Neural progenitor cell (in vitro differentiated cells): ENCODE measurements around the gene GTF2F2. TPM values are rescaled to one million over a fixed set of nuclear protein-coding genes. Genes with fewer than 3 reads are reported as not detected.

Experiments used
- DNase-seq: peaks from one replicate; pipeline ENCODE4 v3.0.0-alpha.2; 2016; ENCODE audit warnings: low spot score
- H2AFZ ChIP-seq: fragments of 200-600 bp; sonication (generic); replicated peaks from 2 replicates; pipeline ENCODE4 v1.6.1; 2016; ENCODE audit warnings: antibody characterized with exemption
- H3F3A ChIP-seq: fragments of 200-600 bp; sonication (generic); 2 replicates; pipeline ENCODE4 v1.6.1; 2016; ENCODE audit warnings: antibody characterized with exemption, low read depth
- H3K27ac ChIP-seq: fragments of 200-600 bp; sonication (generic); 2 replicates; pipeline ENCODE4 v1.5.1; 2016; ENCODE audit warnings: mild to moderate bottlenecking
- H3K27me3 ChIP-seq: fragments of 200-600 bp; sonication (generic); 2 replicates; pipeline ENCODE4 v1.6.1; 2016; ENCODE audit warnings: mild to moderate bottlenecking, moderate library complexity
- H3K36me3 ChIP-seq: fragments of 200-600 bp; sonication (generic); 2 replicates; pipeline ENCODE4 v1.5.1; 2016
- H3K4me1 ChIP-seq: fragments of 200-600 bp; sonication (generic); 2 replicates; pipeline ENCODE4 v1.6.1; 2016; ENCODE audit warnings: mixed run types
- H3K4me2 ChIP-seq: fragments of 200-600 bp; sonication (generic); 2 replicates; pipeline ENCODE4 v1.6.1; 2016
- H3K4me3 ChIP-seq: fragments of 200-600 bp; sonication (generic); 2 replicates; pipeline ENCODE4 v1.5.1; 2016
- H3K79me2 ChIP-seq: fragments of 200-600 bp; sonication (generic); 2 replicates; pipeline ENCODE4 v1.6.1; 2016; ENCODE audit warnings: low read depth
- H3K9ac ChIP-seq: fragments of 200-600 bp; sonication (generic); 2 replicates; pipeline ENCODE4 v1.6.1; 2016
- H3K9me3 ChIP-seq: fragments of 200-600 bp; sonication (generic); 2 replicates; pipeline ENCODE4 v1.5.1; 2016; ENCODE audit warnings: low read depth
- H4K20me1 ChIP-seq: fragments of 200-600 bp; sonication (generic); 2 replicates; pipeline ENCODE4 v1.6.1; 2016; ENCODE audit warnings: low read depth
- H3K27ac Mint-ChIP-seq: 3 replicates; pipeline ENCODE4 v1.8.0; 2021; ENCODE audit warnings: mixed read lengths
- H3K27me3 Mint-ChIP-seq: 2 replicates; pipeline ENCODE4 v1.8.0; 2022; ENCODE audit warnings: low read depth, mild to moderate bottlenecking, inconsistent platforms, moderate library complexity, mixed read lengths; ENCODE audit not compliant: insufficient read depth
- H3K36me3 Mint-ChIP-seq: 3 replicates; pipeline ENCODE4 v1.8.0; 2021; ENCODE audit warnings: mixed read lengths
- H3K4me1 Mint-ChIP-seq: 3 replicates; pipeline ENCODE4 v1.8.0; 2021; ENCODE audit warnings: mixed read lengths
- H3K4me3 Mint-ChIP-seq: 3 replicates; pipeline ENCODE4 v1.8.0; 2021; ENCODE audit warnings: mild to moderate bottlenecking, moderate library complexity, mixed read lengths
- H3K9me3 Mint-ChIP-seq: 3 replicates; pipeline ENCODE4 v1.8.0; 2020; ENCODE audit warnings: mixed read lengths
- EZH2 ChIP-seq: fragments of 200-600 bp; sonication (generic); IDR thresholded peaks from 2 replicates; pipeline ENCODE4 v1.6.1; 2017; ENCODE audit warnings: antibody characterized with exemption, mild to moderate bottlenecking, moderate library complexity
- EZH2phosphoT487 ChIP-seq: fragments of 200-600 bp; sonication (generic); IDR thresholded peaks from 2 replicates; pipeline ENCODE4 v1.6.1; 2017; ENCODE audit warnings: antibody characterized with exemption
- total RNA-seq: library from RNA; depleted of rRNA; stranded (reverse); fragments of >200 nt; gene quantifications from 2 replicates; pipeline ENCODE4 v1.2.3, GENCODE V29; 2015; ENCODE audit warnings: low replicate concordance
- TF ChIP-seq, protein P1 (sequence below): fragments of 200-600 bp; sonication (generic); IDR thresholded peaks from 2 replicates; pipeline ENCODE4 v1.5.1; 2017; ENCODE audit warnings: antibody characterized with exemption, mild to moderate bottlenecking

The GTF2F2 gene
- total RNA-seq, 1 donor from 2014 or later, result 54.1 TPM

DNA sequence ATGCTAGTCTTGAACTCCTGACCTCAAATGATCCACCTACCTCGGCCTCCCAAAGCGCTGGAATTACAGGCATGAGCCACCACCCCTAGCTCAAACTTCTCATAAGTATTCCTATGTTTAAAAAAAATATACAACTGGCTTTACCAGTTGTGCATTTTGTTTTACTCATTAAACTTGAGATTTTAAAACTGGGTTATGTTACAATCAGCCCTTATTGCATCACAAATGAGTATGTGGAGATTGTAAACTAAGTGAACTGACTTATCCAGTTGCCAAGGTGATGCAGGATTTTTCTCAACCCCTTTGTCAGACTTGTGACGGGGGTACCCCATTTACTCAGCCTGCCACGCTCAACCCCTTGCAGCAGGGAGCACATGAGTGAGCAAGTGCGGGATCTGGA is 14.4 kb upstream of the GTF2F2 start:
- no peak for TF ChIP-seq EZH2phosphoT487
- Histone ChIP-seq H3K4me3 (no peak overlapping the region), H3K27ac (no peak overlapping the region), H3F3A (peaks cover 27% of the 10 kb centered on the region), H3K4me1 (peaks cover 26% of the 10 kb centered on the region), H3K4me2 (no peak overlapping the region), H3K79me2 (no peaks in the 10 kb centered on the region), H4K20me1 (peaks cover 4% of the 10 kb centered on the region), H2AFZ (peak overlapping the region; percentile 3), H3K9ac (no peak overlapping the region), H3K27me3 (no peaks in the 10 kb centered on the region), H3K9me3 (no peaks in the 10 kb centered on the region), H3K36me3 (no peaks in the 10 kb centered on the region)
- no peaks in the 10 kb centered on the region for H3K9me3 Mint-ChIP-seq
- H3K4me1 Mint-ChIP-seq, result peaks cover 42% of the 10 kb centered on the region
- H3K4me3 Mint-ChIP-seq, result no peak overlapping the region
- no peak for DNase-seq
- no peaks in the 10 kb centered on the region for H3K36me3 Mint-ChIP-seq
- no peak overlapping the region for H3K27ac Mint-ChIP-seq
- peaks cover 3% of the 10 kb centered on the region for H3K27me3 Mint-ChIP-seq

DNA sequence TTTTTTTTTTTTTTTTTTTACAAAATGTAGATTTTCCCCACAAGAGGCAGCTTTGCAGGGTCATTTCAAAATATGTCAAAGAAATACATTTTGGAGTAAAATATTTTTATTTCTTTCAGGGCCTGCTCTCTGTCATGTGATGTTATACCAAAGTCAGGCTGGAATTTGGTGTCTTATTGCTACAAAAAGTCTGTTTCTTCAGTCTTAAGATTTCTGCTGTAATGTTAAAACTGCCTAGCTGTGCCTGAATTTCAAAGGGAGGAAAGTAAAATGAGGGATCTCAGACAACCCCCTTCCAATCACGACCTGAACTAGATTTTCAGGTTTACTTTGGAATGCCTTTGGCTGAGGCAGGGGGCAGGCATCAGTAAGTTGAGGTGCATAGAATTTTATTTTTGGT is 12.8 kb upstream of the GTF2F2 start:
- no peak overlapping the region for H3K27ac Mint-ChIP-seq
- H3K4me1 Mint-ChIP-seq, result peaks cover 26% of the 10 kb centered on the region
- H3K9me3 Mint-ChIP-seq, result no peaks in the 10 kb centered on the region
- no peak overlapping the region for H3K4me3 Mint-ChIP-seq
- H4K20me1 ChIP-seq, result no peaks in the 10 kb centered on the region
- H3K4me3 ChIP-seq, result no peak overlapping the region
- H3K9ac ChIP-seq, result no peak overlapping the region
- peaks cover 3% of the 10 kb centered on the region for H3K27me3 Mint-ChIP-seq
- no peak for DNase-seq
- H3K4me2 ChIP-seq, result no peak overlapping the region
- no peak overlapping the region for H2AFZ ChIP-seq
- no peak for TF ChIP-seq EZH2
- TF ChIP-seq, protein P1, sequence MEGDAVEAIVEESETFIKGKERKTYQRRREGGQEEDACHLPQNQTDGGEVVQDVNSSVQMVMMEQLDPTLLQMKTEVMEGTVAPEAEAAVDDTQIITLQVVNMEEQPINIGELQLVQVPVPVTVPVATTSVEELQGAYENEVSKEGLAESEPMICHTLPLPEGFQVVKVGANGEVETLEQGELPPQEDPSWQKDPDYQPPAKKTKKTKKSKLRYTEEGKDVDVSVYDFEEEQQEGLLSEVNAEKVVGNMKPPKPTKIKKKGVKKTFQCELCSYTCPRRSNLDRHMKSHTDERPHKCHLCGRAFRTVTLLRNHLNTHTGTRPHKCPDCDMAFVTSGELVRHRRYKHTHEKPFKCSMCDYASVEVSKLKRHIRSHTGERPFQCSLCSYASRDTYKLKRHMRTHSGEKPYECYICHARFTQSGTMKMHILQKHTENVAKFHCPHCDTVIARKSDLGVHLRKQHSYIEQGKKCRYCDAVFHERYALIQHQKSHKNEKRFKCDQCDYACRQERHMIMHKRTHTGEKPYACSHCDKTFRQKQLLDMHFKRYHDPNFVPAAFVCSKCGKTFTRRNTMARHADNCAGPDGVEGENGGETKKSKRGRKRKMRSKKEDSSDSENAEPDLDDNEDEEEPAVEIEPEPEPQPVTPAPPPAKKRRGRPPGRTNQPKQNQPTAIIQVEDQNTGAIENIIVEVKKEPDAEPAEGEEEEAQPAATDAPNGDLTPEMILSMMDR, result no peak
- no peak for TF ChIP-seq EZH2phosphoT487
- no peaks in the 10 kb centered on the region for H3K27me3 ChIP-seq
- H3K79me2 ChIP-seq, result no peaks in the 10 kb centered on the region
- H3K9me3 ChIP-seq, result no peaks in the 10 kb centered on the region
- H3K36me3 Mint-ChIP-seq, result no peaks in the 10 kb centered on the region
- H3K4me1 ChIP-seq, result peaks cover 10% of the 10 kb centered on the region
- H3K27ac ChIP-seq, result no peak overlapping the region
- no peaks in the 10 kb centered on the region for H3K36me3 ChIP-seq
- peaks cover 11% of the 10 kb centered on the region for H3F3A ChIP-seq

DNA sequence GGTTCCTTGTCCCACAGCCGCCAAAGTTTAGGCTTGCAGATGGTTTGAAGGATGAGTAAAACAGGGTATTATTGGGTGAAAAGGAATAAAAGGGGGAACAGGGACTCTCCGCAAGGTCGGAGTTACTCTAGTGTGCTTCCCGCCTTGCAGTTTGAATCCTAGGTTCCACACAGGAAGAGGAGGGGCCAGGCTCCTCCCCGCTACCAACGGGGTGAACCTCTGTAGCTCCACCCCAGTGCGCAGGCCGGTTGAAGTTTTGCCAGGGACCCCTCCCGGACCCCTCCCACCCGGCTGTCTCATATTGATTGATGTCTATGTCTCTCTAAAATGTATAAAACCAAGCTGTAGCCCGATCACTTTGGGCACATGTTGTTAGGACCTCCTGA is 11.6 kb upstream of the GTF2F2 start:
- no peaks in the 10 kb centered on the region for H3K36me3 ChIP-seq
- no peak overlapping the region for H3K9ac ChIP-seq
- no peaks in the 10 kb centered on the region for H3K79me2 ChIP-seq
- H3K27me3 ChIP-seq, result no peaks in the 10 kb centered on the region
- H3K36me3 Mint-ChIP-seq, result no peaks in the 10 kb centered on the region
- no peak overlapping the region for H3K27ac ChIP-seq
- no peak overlapping the region for H3K4me2 ChIP-seq
- H2AFZ ChIP-seq, result peak overlapping the region; percentile 79
- TF ChIP-seq EZH2, result no peak
- TF ChIP-seq, protein P1, result no peak
- no peak for TF ChIP-seq EZH2phosphoT487
- H3K27me3 Mint-ChIP-seq, result peaks cover 3% of the 10 kb centered on the region
- peak overlapping the region; percentile 34 for H3K27ac Mint-ChIP-seq
- no peaks in the 10 kb centered on the region for H3F3A ChIP-seq
- no peaks in the 10 kb centered on the region for H4K20me1 ChIP-seq
- no peaks in the 10 kb centered on the region for H3K9me3 ChIP-seq
- peaks cover 23% of the 10 kb centered on the region for H3K4me1 Mint-ChIP-seq
- no peak overlapping the region for H3K4me3 ChIP-seq
- H3K4me3 Mint-ChIP-seq, result no peak overlapping the region
- no peaks in the 10 kb centered on the region for H3K4me1 ChIP-seq
- no peak for DNase-seq
- H3K9me3 Mint-ChIP-seq, result no peaks in the 10 kb centered on the region

DNA sequence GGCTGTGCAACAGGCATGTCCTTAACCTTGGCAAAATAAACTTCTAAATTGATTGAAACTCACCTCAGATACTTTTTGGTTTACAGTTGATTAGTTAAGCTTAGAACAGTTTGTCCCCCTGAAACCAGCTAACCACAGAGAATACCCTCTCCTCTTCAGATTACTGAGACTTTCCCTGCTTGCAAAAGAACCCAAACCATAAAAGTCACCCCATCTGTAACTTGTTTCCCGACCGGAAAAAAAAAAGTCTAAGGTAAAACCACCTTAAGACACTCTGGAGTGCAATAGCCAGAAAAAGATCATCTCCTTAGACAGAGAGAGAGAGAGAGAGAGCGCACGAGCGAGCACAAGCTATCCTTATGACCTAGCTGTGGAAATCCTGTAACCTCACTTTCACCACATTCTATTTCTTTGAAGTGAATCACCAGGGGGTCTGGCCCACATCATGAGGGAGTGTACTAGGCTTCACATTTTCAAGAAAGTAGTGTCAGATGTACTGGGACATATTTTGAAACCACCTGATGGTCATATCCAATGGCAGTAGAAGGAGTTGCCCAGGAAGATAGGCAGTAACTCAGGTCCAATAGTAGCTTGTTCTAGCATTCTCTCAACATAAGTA is 11.1 kb upstream of the GTF2F2 start:
- Histone ChIP-seq H3K36me3 (no peaks in the 10 kb centered on the region), H3K4me2 (no peak overlapping the region), H3K79me2 (no peaks in the 10 kb centered on the region), H3K4me1 (no peaks in the 10 kb centered on the region), H3F3A (no peaks in the 10 kb centered on the region), H2AFZ (peak overlapping the region; percentile 79), H3K9me3 (no peaks in the 10 kb centered on the region), H3K27me3 (no peaks in the 10 kb centered on the region), H3K9ac (no peak overlapping the region), H3K4me3 (no peak overlapping the region), H3K27ac (no peak overlapping the region), H4K20me1 (no peaks in the 10 kb centered on the region)
- DNase-seq, result no peak
- H3K4me1 Mint-ChIP-seq, result peaks cover 24% of the 10 kb centered on the region
- H3K36me3 Mint-ChIP-seq, result no peaks in the 10 kb centered on the region
- peak overlapping the region; percentile 34 for H3K27ac Mint-ChIP-seq
- H3K27me3 Mint-ChIP-seq, result peaks cover 3% of the 10 kb centered on the region
- no peak for TF ChIP-seq EZH2
- H3K4me3 Mint-ChIP-seq, result no peak overlapping the region
- no peaks in the 10 kb centered on the region for H3K9me3 Mint-ChIP-seq
